IMR-90 (cell line): ENCODE results near the gene BHLHE23. TPM values are rescaled to one million over a fixed set of nuclear protein-coding genes. Genes with fewer than 3 reads are reported as not detected.

Source experiments
- ATAC-seq: fragments of 200-7000 bp; cut with Tn5 transposase; 2 replicates; pipeline ENCODE4 v1.9.1; 2020; ENCODE audit warnings: low read depth, mild to moderate bottlenecking, moderate library complexity
- BruUV-seq: library from RNA; stranded (reverse); fragments of 400-500 nt; replicated peaks from 2 replicates; lab custom pipeline; 2021; lab: Mats Ljungman, UMichigan
- CTCF ChIA-PET: fragments of 300-600 bp; formaldehyde crosslinking; extraction: SDS; loops from one replicate; lab custom pipeline; 2021; ENCODE audit warnings: antibody characterized with exemption; lab: Yijun Ruan, JAX
- POLR2A ChIA-PET: fragments of 300-600 bp; sonication (Branson Sonifier 250); formaldehyde crosslinking; loops from one replicate; lab custom pipeline; 2022; ENCODE audit warnings: antibody characterized with exemption; ENCODE audit not compliant: unreplicated experiment; lab: Charles Lee
- DNase-seq: peaks from one replicate; pipeline ENCODE4 v3.0.0; 2013
- H2AFZ ChIP-seq: replicated peaks from 2 replicates; pipeline ENCODE3; 2013; ENCODE audit warnings: low read length, mild to moderate bottlenecking; ENCODE audit not compliant: poor library complexity
- H2AK5ac ChIP-seq: 2 replicates; pipeline ENCODE4 v1.6.1; 2013; ENCODE audit warnings: low read depth, low read length, inconsistent platforms
- H2AK9ac ChIP-seq: replicated peaks from 2 replicates; pipeline ENCODE3; 2013; ENCODE audit warnings: mild to moderate bottlenecking, low read depth, low read length, moderate library complexity; ENCODE audit not compliant: poor library complexity
- H2BK120ac ChIP-seq: 2 replicates; pipeline ENCODE4 v1.6.1; 2013; ENCODE audit warnings: low read depth, low read length, inconsistent platforms
- H2BK15ac ChIP-seq: 3 replicates; pipeline ENCODE4 v1.6.1; 2013; ENCODE audit warnings: low read depth, low read length, inconsistent platforms
- H2BK20ac ChIP-seq: 2 replicates; pipeline ENCODE4 v1.6.1; 2013; ENCODE audit warnings: low read depth, mild to moderate bottlenecking, inconsistent platforms, low read length, moderate library complexity
- H2BK5ac ChIP-seq: 2 replicates; pipeline ENCODE4 v1.6.1; 2013; ENCODE audit warnings: mild to moderate bottlenecking, low read depth, low read length, inconsistent platforms; ENCODE audit not compliant: poor library complexity, severe bottlenecking
- H3K14ac ChIP-seq: replicated peaks from 2 replicates; pipeline ENCODE4 v1.6.1; 2013; ENCODE audit warnings: low read depth, low read length, inconsistent platforms
- H3K18ac ChIP-seq: 2 replicates; pipeline ENCODE4 v1.6.1; 2013; ENCODE audit warnings: low read depth, low read length, control low read depth
- H3K23ac ChIP-seq: 2 replicates; pipeline ENCODE4 v1.6.1; 2013; ENCODE audit warnings: low read depth, low read length, inconsistent platforms
- H3K27ac ChIP-seq: 2 replicates; pipeline ENCODE4 v1.5.1; 2013; ENCODE audit warnings: mild to moderate bottlenecking, control low read depth, low read length; ENCODE audit not compliant: insufficient read depth
- H3K27me3 ChIP-seq: 2 replicates; pipeline ENCODE4 v1.6.1; 2013; ENCODE audit warnings: low read length; ENCODE audit not compliant: control insufficient read depth, insufficient read depth
- H3K36me3 ChIP-seq: 2 replicates; pipeline ENCODE4 v1.6.1; 2013; ENCODE audit warnings: low read length, mixed read lengths; ENCODE audit not compliant: control insufficient read depth, insufficient read depth
- H3K4ac ChIP-seq: 2 replicates; pipeline ENCODE4 v1.6.1; 2013; ENCODE audit warnings: low read depth, low read length, inconsistent platforms
- H3K4me1 ChIP-seq: 2 replicates; pipeline ENCODE4 v1.6.1; 2013; ENCODE audit warnings: low read length, mixed read lengths; ENCODE audit not compliant: control insufficient read depth, insufficient read depth
- H3K4me2 ChIP-seq: 2 replicates; pipeline ENCODE4 v1.6.1; 2013; ENCODE audit warnings: low read depth, mild to moderate bottlenecking, control low read depth, low read length, moderate library complexity
- H3K4me3 ChIP-seq: 2 replicates; pipeline ENCODE4 v1.5.1; 2013; ENCODE audit warnings: low read depth, mild to moderate bottlenecking, control low read depth, low read length, moderate library complexity; ENCODE audit not compliant: insufficient read depth
- H3K56ac ChIP-seq: 2 replicates; pipeline ENCODE4 v1.6.1; 2013; ENCODE audit warnings: low read length, inconsistent platforms; ENCODE audit not compliant: insufficient read depth; ENCODE audit errors: extremely low read depth
- H3K79me1 ChIP-seq, 2 experiments: 2 replicates each; pipeline ENCODE4 v1.6.1; 2013; ENCODE audit warnings: low read length in 2 of 2, inconsistent platforms in 1 of 2, low read depth in 1 of 2
- H3K9ac ChIP-seq: 2 replicates; pipeline ENCODE4 v1.6.1; 2013; ENCODE audit warnings: low read depth, low read length, control low read depth
- H3K9me1 ChIP-seq: 2 replicates; pipeline ENCODE4 v1.6.1; 2013; ENCODE audit warnings: low read length, inconsistent platforms; ENCODE audit not compliant: insufficient read depth
- H3K9me3 ChIP-seq: 2 replicates; pipeline ENCODE4 v1.6.1; 2013; ENCODE audit warnings: low read length; ENCODE audit not compliant: control insufficient read depth, insufficient read depth
- H4K20me1 ChIP-seq: 2 replicates; pipeline ENCODE4 v1.6.1; 2013; ENCODE audit warnings: low read length, inconsistent platforms; ENCODE audit not compliant: insufficient read depth
- H4K5ac ChIP-seq: 2 replicates; pipeline ENCODE4 v1.6.1; 2013; ENCODE audit warnings: mild to moderate bottlenecking, low read depth, low read length, control low read depth
- H4K8ac ChIP-seq, 2 experiments: 2 replicates each; pipeline ENCODE4 v1.6.1; 2013; ENCODE audit warnings: low read depth in 2 of 2, low read length in 2 of 2, control low read depth in 1 of 2, inconsistent platforms in 1 of 2
- H4K91ac ChIP-seq: 2 replicates; pipeline ENCODE4 v1.6.1; 2013; ENCODE audit warnings: low read depth, low read length, inconsistent platforms; ENCODE audit not compliant: insufficient read depth
- BHLHE40 ChIP-seq: fragments of 150-350 bp; IDR thresholded peaks from 2 replicates; pipeline ENCODE4 v1.6.1; 2016; ENCODE audit warnings: mild to moderate bottlenecking, low read depth, low read length
- CEBPB ChIP-seq: IDR thresholded peaks from 2 replicates; pipeline ENCODE4 v1.6.1; 2012; ENCODE audit warnings: low read depth, low read length, improper control_type of control experiment
- CHD1 ChIP-seq: IDR thresholded peaks from 2 replicates; pipeline ENCODE4 v1.6.1; 2012; ENCODE audit warnings: low read depth, low read length, improper control_type of control experiment
- FOS ChIP-seq: fragments of 150-350 bp; IDR thresholded peaks from 2 replicates; pipeline ENCODE4 v1.6.1; 2016; ENCODE audit warnings: low read depth, low read length
- MAFK ChIP-seq: IDR thresholded peaks from 2 replicates; pipeline ENCODE4 v1.6.1; 2012; ENCODE audit warnings: low read depth, low read length, improper control_type of control experiment
- MAZ ChIP-seq: IDR thresholded peaks from 2 replicates; pipeline ENCODE4 v1.6.1; 2012; ENCODE audit warnings: low read depth, mild to moderate bottlenecking, low read length, improper control_type of control experiment, moderate library complexity, borderline replicate concordance
- MXI1 ChIP-seq: IDR thresholded peaks from 2 replicates; pipeline ENCODE4 v1.6.1; 2012; ENCODE audit warnings: low read depth, mild to moderate bottlenecking, low read length, moderate library complexity, borderline replicate concordance
- NFE2L2 ChIP-seq: fragments of 150-350 bp; IDR thresholded peaks from 2 replicates; pipeline ENCODE4 v1.6.1; 2016; ENCODE audit warnings: low read depth, mild to moderate bottlenecking, low read length
- POLR2A ChIP-seq: IDR thresholded peaks from 2 replicates; pipeline ENCODE4 v1.6.1; 2012; ENCODE audit warnings: mild to moderate bottlenecking, low read depth, low read length
- RAD21 ChIP-seq: IDR thresholded peaks from 2 replicates; pipeline ENCODE4 v1.6.1; 2012; ENCODE audit warnings: low read length, improper control_type of control experiment
- RCOR1 ChIP-seq: IDR thresholded peaks from 2 replicates; pipeline ENCODE4 v1.6.1; 2012; ENCODE audit warnings: mild to moderate bottlenecking, low read length, improper control_type of control experiment; ENCODE audit not compliant: insufficient replicate concordance
- RFX5 ChIP-seq: IDR thresholded peaks from 2 replicates; pipeline ENCODE4 v1.8.0; 2012; ENCODE audit warnings: low read depth, mild to moderate bottlenecking, low read length, moderate library complexity
- SMC3 ChIP-seq: fragments of 150-350 bp; IDR thresholded peaks from 2 replicates; pipeline ENCODE4 v1.6.1; 2016; ENCODE audit warnings: low read depth, mild to moderate bottlenecking, antibody characterized with exemption, low read length, moderate library complexity
- USF2 ChIP-seq: fragments of 150-350 bp; IDR thresholded peaks from 2 replicates; pipeline ENCODE4 v1.6.1; 2017; ENCODE audit warnings: mild to moderate bottlenecking, antibody characterized with exemption, low read length, low read depth
- WGBS, 2 experiments: methylation state at CpG; one replicate each; pipeline versions ENCODE4 v1.1.5 to v1.1.7; 2013; ENCODE audit warnings: missing lambda C conversion rate in 2 of 2; ENCODE audit not compliant: insufficient read length in 1 of 2; ENCODE audit errors: extremely low coverage in 2 of 2; 5-methylcytosine and 5-hydroxymethylcytosine counted together
- dilution Hi-C: fragments of 300-500 bp; cut with HindIII; formaldehyde crosslinking; loops from one replicate; pipeline ENCODE4 v1.14.3; 2018; ENCODE audit warnings: low sequenced_read_pairs; ENCODE audit not compliant: unreplicated experiment
- in situ Hi-C: fragments of 300-500 bp; cut with MboI; formaldehyde crosslinking; loops from 3 replicates; pipeline ENCODE4 v1.14.3; 2019; ENCODE audit warnings: low sequenced_read_pairs, inconsistent platforms, mixed read lengths
- intact Hi-C: fragments of 100-400 bp; cut with micrococcal nuclease; formaldehyde crosslinking; loops from 2 replicates; pipeline ENCODE4 v1.10.0; 2022
- polyA plus RNA-seq, 3 experiments: library from polyadenylated mRNA; depleted of rRNA; stranded (reverse); fragments of >200 nt; gene quantifications; 2 replicates each; pipeline ENCODE4 v1.2.3, GENCODE V29; 2012; ENCODE audit warnings: low replicate concordance in 1 of 3
- total RNA-seq: library from RNA; depleted of rRNA; stranded (reverse); fragments of >200 nt; gene quantifications from 2 replicates; pipeline ENCODE4 v1.2.3, GENCODE V29; 2012
- TF ChIP-seq, protein P1 (sequence below): conservative IDR thresholded peaks from 2 replicates; pipeline ENCODE4 v1.5.1; 2012; ENCODE audit warnings: mild to moderate bottlenecking, low read depth, low read length, improper control_type of control experiment
- TF ChIP-seq, protein P2 (sequence below): fragments of 150-350 bp; IDR thresholded peaks from 2 replicates; pipeline ENCODE4 v1.6.1; 2016; ENCODE audit warnings: low read depth, mild to moderate bottlenecking, low read length, moderate library complexity, borderline replicate concordance

The BHLHE23 gene
- total and polyA plus RNA-seq, 2 of the 4 experiments (the other 2 are of a cell fraction) = not detected

- in situ Hi-C loops = no loop called here
- no peak for TF ChIP-seq RCOR1
- no peak for TF ChIP-seq BHLHE40
- TF ChIP-seq SMC3 = no peak
- TF ChIP-seq USF2 = no peak
- TF ChIP-seq NFE2L2 = no peak
- TF ChIP-seq, protein P1, sequence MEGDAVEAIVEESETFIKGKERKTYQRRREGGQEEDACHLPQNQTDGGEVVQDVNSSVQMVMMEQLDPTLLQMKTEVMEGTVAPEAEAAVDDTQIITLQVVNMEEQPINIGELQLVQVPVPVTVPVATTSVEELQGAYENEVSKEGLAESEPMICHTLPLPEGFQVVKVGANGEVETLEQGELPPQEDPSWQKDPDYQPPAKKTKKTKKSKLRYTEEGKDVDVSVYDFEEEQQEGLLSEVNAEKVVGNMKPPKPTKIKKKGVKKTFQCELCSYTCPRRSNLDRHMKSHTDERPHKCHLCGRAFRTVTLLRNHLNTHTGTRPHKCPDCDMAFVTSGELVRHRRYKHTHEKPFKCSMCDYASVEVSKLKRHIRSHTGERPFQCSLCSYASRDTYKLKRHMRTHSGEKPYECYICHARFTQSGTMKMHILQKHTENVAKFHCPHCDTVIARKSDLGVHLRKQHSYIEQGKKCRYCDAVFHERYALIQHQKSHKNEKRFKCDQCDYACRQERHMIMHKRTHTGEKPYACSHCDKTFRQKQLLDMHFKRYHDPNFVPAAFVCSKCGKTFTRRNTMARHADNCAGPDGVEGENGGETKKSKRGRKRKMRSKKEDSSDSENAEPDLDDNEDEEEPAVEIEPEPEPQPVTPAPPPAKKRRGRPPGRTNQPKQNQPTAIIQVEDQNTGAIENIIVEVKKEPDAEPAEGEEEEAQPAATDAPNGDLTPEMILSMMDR = no peak
- TF ChIP-seq MAZ = no peak
- TF ChIP-seq CEBPB = no peak
- TF ChIP-seq, protein P2, sequence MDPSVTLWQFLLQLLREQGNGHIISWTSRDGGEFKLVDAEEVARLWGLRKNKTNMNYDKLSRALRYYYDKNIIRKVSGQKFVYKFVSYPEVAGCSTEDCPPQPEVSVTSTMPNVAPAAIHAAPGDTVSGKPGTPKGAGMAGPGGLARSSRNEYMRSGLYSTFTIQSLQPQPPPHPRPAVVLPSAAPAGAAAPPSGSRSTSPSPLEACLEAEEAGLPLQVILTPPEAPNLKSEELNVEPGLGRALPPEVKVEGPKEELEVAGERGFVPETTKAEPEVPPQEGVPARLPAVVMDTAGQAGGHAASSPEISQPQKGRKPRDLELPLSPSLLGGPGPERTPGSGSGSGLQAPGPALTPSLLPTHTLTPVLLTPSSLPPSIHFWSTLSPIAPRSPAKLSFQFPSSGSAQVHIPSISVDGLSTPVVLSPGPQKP = no peak
- TF ChIP-seq RAD21 = no peak
- TF ChIP-seq FOS = no peak
- TF ChIP-seq MAFK = no peak
- no peak for TF ChIP-seq RFX5
- no peak for TF ChIP-seq POLR2A
- TF ChIP-seq MXI1 = no peak
- no peak for TF ChIP-seq CHD1
- CTCF ChIA-PET = no interaction called here
Measured at GRCh38 chr20:63032026-63032800, 25.4 kb upstream of the BHLHE23 start.

More at GRCh38 chr20:63032026-63032800, 25.4 kb upstream of the BHLHE23 start:
- no peaks in the 10 kb centered on the region for H3K36me3 ChIP-seq
- no peak overlapping the region for H2BK5ac ChIP-seq
- POLR2A ChIA-PET = no interaction called here
- H3K4me2 ChIP-seq = no peak overlapping the region
- H3K4me1 ChIP-seq = no peaks in the 10 kb centered on the region
- WGBS, 2 experiments = 90% methylated on average over 2 of the region's 22 CpGs; no CpG with 5 or more reads in 1 of the 2 experiments
- no peak overlapping the region for H3K56ac ChIP-seq
- dilution Hi-C loops = no loop called here
- H3K14ac ChIP-seq = no peak overlapping the region
- ATAC-seq (no peak), DNase-seq (no peak)
- no peak overlapping the region for H2AK5ac ChIP-seq
- no peak overlapping the region for H3K23ac ChIP-seq
- H3K9ac ChIP-seq = no peak overlapping the region
- no TSS peak for BruUV-seq
- no peaks in the 10 kb centered on the region for H3K9me1 ChIP-seq
- no peak overlapping the region for H3K27ac ChIP-seq
- H3K27me3 ChIP-seq = peaks cover 54% of the 10 kb centered on the region
- H2BK120ac ChIP-seq = no peak overlapping the region
- H4K5ac ChIP-seq = no peak overlapping the region
- H3K18ac ChIP-seq = no peak overlapping the region
- intact Hi-C loops = no loop called here
- H2AK9ac ChIP-seq = no peak overlapping the region
- H4K20me1 ChIP-seq = no peaks in the 10 kb centered on the region; the same call in 1 of the 2 replicates
- H2AFZ ChIP-seq = no peak overlapping the region
- no peak overlapping the region for H3K4ac ChIP-seq
- no peak overlapping the region for H2BK15ac ChIP-seq
- H3K9me3 ChIP-seq = no peaks in the 10 kb centered on the region
- H3K79me1 ChIP-seq = no peaks in the 10 kb centered on the region
- H2BK20ac ChIP-seq = no peak overlapping the region
- H3K4me3 ChIP-seq = no peak overlapping the region
- H4K91ac ChIP-seq = no peak overlapping the region
- H4K8ac ChIP-seq = no peak overlapping the region
